Colonic mucosa (tissue), 4 donors: ENCODE measurements around the gene PNLDC1. TPM values are rescaled to one million over a fixed set of nuclear protein-coding genes. Genes with fewer than 3 reads are reported as not detected.
"Not testable (repeated sequence)": the region's sequence is repeated elsewhere in the genome, so short reads cannot be mapped to it uniquely, and the experiment has no call there.

Source experiments
- DNase-seq: peaks from one replicate; pipeline ENCODE4 v3.0.0-alpha.2; 2020
- H3K27ac ChIP-seq: fragments of 200-600 bp; one replicate; pipeline ENCODE4 v1.8.0; 2021
- H3K27me3 ChIP-seq: fragments of 200-600 bp; one replicate; pipeline ENCODE4 v1.8.0; 2021
- H3K36me3 ChIP-seq: fragments of 200-600 bp; one replicate; pipeline ENCODE4 v1.8.0; 2021
- H3K4me1 ChIP-seq: fragments of 200-600 bp; one replicate; pipeline ENCODE4 v1.8.0; 2021; ENCODE audit warnings: mild to moderate bottlenecking
- H3K4me3 ChIP-seq: fragments of 200-600 bp; one replicate; pipeline ENCODE4 v1.8.0; 2021
- H3K9ac ChIP-seq, 2 donors: one replicate each; pipeline ENCODE4 v1.7.0; 2013; ENCODE audit warnings: control low read depth in 2 of 2, low read depth in 2 of 2, low read length in 2 of 2
- H3K9me3 ChIP-seq: fragments of 200-600 bp; one replicate; pipeline ENCODE4 v1.8.0; 2021
- CTCF ChIP-seq: fragments of 200-600 bp; IDR thresholded peaks from one replicate; pipeline ENCODE4 v1.8.0; 2022; ENCODE audit warnings: antibody characterized with exemption, mild to moderate bottlenecking
- intact Hi-C: fragments of 100-400 bp; cut with DNase I; formaldehyde crosslinking; loops from one replicate; pipeline ENCODE4 v1.14.1; 2022
- total RNA-seq, 2 donors: library from RNA; stranded (reverse); fragmentation: NEBNext Ultra II Directional in 1 of 2; extraction: Animal tissue kit (Norgen Biotek cat#: 25700) in 1 of 2; gene quantifications; one replicate each; pipeline ENCODE4 v1.2.1, GENCODE V29; 2021
- donor health status: healthy.
- donor health status: DM: no; HTN: no; CAD: no.
- donor health status: DM: no; HTN: no; CAD: no.

PNLDC1 gene
- total RNA-seq, 2 donors from 2014 or later: 0.72 TPM; not detected in 1

GRCh38 chr6:159789377-159790148, 10.5 kb upstream of the PNLDC1 start, which contains the start of gene TCP1:
Gene TCP1 (minus strand): TSS chr6:159789602. CDS start chr6:159789468, 134 bp downstream.
- Histone ChIP-seq H3K27ac (peak within 1 kb of the TSS; percentile 95), H3K36me3 (peaks cover 4% of the 10 kb centered on the region), H3K4me1 (peaks cover 19% of the 10 kb centered on the region), H3K9ac (peak within 1 kb of the TSS; percentile 95 to 97), H3K27me3 (no peaks in the 10 kb centered on the region), H3K9me3 (no peaks in the 10 kb centered on the region), H3K4me3 (peak within 1 kb of the TSS; percentile 85)
- TF ChIP-seq CTCF: no peak
- intact Hi-C loops: loop anchor here (5.0 kb wide), 1 partner anchor 97 kb away; the partner anchor contains the start of gene SOD2
- peak; percentile 100 for DNase-seq

- intact Hi-C loops: no loop called here
- TF ChIP-seq CTCF: no peak
Observed at GRCh38 chr6:159790149-159790955, 9.7 kb upstream of the PNLDC1 start, which contains the start of gene MRPL18. Gene MRPL18 (plus strand): TSS chr6:159790467. CDS start chr6:159790588, 121 bp downstream.

DNA sequence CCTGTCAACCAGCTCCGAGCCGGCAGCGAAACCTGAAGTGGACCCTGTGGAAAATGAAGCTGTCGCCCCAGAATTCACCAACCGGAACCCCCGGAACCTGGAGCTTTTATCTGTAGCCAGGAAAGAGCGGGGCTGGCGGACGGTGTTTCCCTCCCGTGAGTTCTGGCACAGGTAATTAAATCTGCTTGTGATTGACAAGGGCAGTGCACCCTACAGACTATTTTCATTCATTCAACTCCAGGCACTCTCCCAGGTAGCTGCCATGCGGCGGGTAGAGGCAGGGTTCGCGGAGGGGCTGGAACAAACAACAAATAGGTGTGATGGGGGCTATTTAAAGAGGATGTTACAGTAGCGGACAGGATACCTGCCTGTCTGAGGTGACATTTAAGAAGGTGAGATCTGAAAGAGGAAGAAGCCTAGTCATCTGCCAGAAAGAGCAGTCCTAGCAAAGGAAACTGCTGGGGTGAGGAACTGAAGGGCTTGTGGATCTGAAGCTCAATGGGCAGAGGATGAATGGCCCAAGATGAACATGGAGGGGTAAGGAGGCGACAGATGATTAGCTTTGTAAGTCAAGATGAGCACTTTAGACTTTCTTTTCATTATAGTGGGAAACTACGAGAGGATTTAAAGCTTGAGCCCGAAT, 9.0 kb upstream of the PNLDC1 start:
- peak; percentile 54 for DNase-seq
- no peak for TF ChIP-seq CTCF
- H3K27me3 ChIP-seq: no peaks in the 10 kb centered on the region
- H3K36me3 ChIP-seq: peaks cover 4% of the 10 kb centered on the region
- peak overlapping the region; percentile 53 to 95 for H3K9ac ChIP-seq
- H3K4me3 ChIP-seq: peak overlapping the region; percentile 85
- intact Hi-C loops: no loop called here
- peaks cover 19% of the 10 kb centered on the region for H3K4me1 ChIP-seq
- no peaks in the 10 kb centered on the region for H3K9me3 ChIP-seq
- H3K27ac ChIP-seq: peak overlapping the region; percentile 95

More at GRCh38 chr6:159790149-159790955, 9.7 kb upstream of the PNLDC1 start, which contains the start of gene MRPL18:
- H3K9ac ChIP-seq: peak within 1 kb of the TSS; percentile 95 to 97
- no peaks in the 10 kb centered on the region for H3K9me3 ChIP-seq
- H3K4me1 ChIP-seq: peaks cover 19% of the 10 kb centered on the region
- no peaks in the 10 kb centered on the region for H3K27me3 ChIP-seq
- peak; percentile 92 for DNase-seq
- H3K4me3 ChIP-seq: peak within 1 kb of the TSS; percentile 85
- H3K36me3 ChIP-seq: peaks cover 4% of the 10 kb centered on the region
- peak within 1 kb of the TSS; percentile 95 for H3K27ac ChIP-seq

DNA sequence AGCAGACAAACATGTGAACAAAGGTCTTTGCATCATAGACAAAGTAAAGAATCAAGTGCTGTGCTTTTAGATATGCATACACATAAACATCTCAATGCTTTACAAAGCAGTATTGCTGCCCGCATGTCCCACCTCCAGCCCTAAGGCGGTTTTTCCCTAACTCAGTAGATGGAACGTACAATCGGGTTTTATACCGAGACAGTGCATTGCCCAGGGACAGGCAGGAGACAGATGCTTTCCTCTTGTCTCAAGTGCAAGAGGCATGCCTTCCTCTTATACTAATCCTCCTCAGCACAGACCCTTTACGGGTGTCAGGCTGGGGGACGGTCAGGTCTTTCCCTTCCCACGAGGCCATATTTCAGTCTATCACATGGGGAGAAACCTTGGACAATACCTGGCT, 5.1 kb upstream of the PNLDC1 start:
- H3K4me3 ChIP-seq, H3K27me3 ChIP-seq, H3K27ac ChIP-seq, H3K4me1 ChIP-seq, intact Hi-C loops, H3K36me3 ChIP-seq, H3K9ac ChIP-seq, DNase-seq, H3K9me3 ChIP-seq: not testable (repeated sequence)

GRCh38 chr6:159797554-159797953, 2.5 kb upstream of the PNLDC1 start:
- DNase-seq: no peak
- intact Hi-C loops: no loop called here
- Histone ChIP-seq H3K4me3 (no peak overlapping the region), H3K27ac (no peak overlapping the region), H3K4me1 (no peaks in the 10 kb centered on the region), H3K9me3 (no peaks in the 10 kb centered on the region), H3K9ac (no peak overlapping the region), H3K36me3 (peaks cover 2% of the 10 kb centered on the region), H3K27me3 (no peaks in the 10 kb centered on the region)
- TF ChIP-seq CTCF: no peak
